Testis (tissue), 3 donors: Measurements from ENCODE around the gene ADAMTS16. TPM values are rescaled to one million over a fixed set of nuclear protein-coding genes. Genes with fewer than 3 reads are reported as not detected.

Experiments
- DNase-seq: peaks from one replicate; pipeline ENCODE4 v3.0.0-alpha.2; 2019
- H3K27ac ChIP-seq, 2 donors: fragments of 200-600 bp; sonication (generic); one replicate each; pipeline ENCODE4 v1.5.1; 2019
- H3K27me3 ChIP-seq: fragments of 200-600 bp; sonication (generic); one replicate; pipeline ENCODE4 v1.5.1; 2019
- H3K36me3 ChIP-seq: fragments of 200-600 bp; sonication (generic); one replicate; pipeline ENCODE4 v1.5.1; 2017; ENCODE audit warnings: low read depth; ENCODE audit errors: missing control alignments
- H3K4me1 ChIP-seq: fragments of 200-600 bp; sonication (generic); one replicate; pipeline ENCODE4 v1.5.1; 2019
- H3K4me3 ChIP-seq, 2 donors: fragments of 200-600 bp; sonication (generic); one replicate each; pipeline ENCODE4 v1.5.1; 2017 to 2019
- H3K9me3 ChIP-seq: fragments of 200-600 bp; sonication (generic); one replicate; pipeline ENCODE4 v1.5.1; 2017
- CTCF ChIP-seq, 3 experiments: fragments of 450-650 bp in 2 of 3; fragments of 200-600 bp in 1 of 3; sonication (generic) in 1 of 3; IDR thresholded peaks; one replicate each; pipeline ENCODE4 v1.5.1; 2016 to 2019; ENCODE audit warnings: antibody characterized with exemption in 3 of 3, mild to moderate bottlenecking in 2 of 3, moderate library complexity in 1 of 3
- POLR2A ChIP-seq: fragments of 450-650 bp; IDR thresholded peaks from one replicate; pipeline ENCODE4 v1.6.1; 2017; ENCODE audit warnings: antibody characterized with exemption, mild to moderate bottlenecking, moderate library complexity
- WGBS, 2 donors: methylation state at CpG; one replicate each; pipeline ENCODE4 v1.1.5; 2018; 5-methylcytosine and 5-hydroxymethylcytosine counted together
- intact Hi-C: fragments of 100-400 bp; cut with DNase I; formaldehyde crosslinking; loops from one replicate; pipeline ENCODE4 v1.15.1; 2023; ENCODE audit warnings: low total_unique reads
- polyA plus RNA-seq: library from polyadenylated mRNA; stranded (reverse); fragments of 350-450 nt; fragmentation: Illumina TruSeq; extraction: RNeasy Lipid Tissue Mini Kit (QIAGEN cat#74804); gene quantifications from one replicate; pipeline ENCODE4 v1.2.3, GENCODE V29; 2014; ENCODE audit warnings: low read depth, low replicate concordance; ENCODE audit not compliant: insufficient read depth
- total RNA-seq, 2 donors: library from RNA; depleted of rRNA; stranded (reverse); fragments of >200 nt; gene quantifications; one replicate each; pipeline ENCODE4 v1.2.3, GENCODE V29; 2016

The ADAMTS16 gene
- total and polyA plus RNA-seq, 3 donors from 2014 or later = 0.16 to 4.7 (median 0.37) TPM

- TF ChIP-seq CTCF (IDR thresholded peaks at IDR 0.05) = no peak
- TF ChIP-seq POLR2A = no peak
- DNase-seq = no peak
- H3K9me3 ChIP-seq = no peaks in the 10 kb centered on the region
- H3K4me3 ChIP-seq = no peak overlapping the region
- H3K36me3 ChIP-seq = no peaks in the 10 kb centered on the region
- H3K4me1 ChIP-seq = no peaks in the 10 kb centered on the region
- H3K27ac ChIP-seq = no peak overlapping the region
- no peaks in the 10 kb centered on the region for H3K27me3 ChIP-seq
- 74 to 82% methylated on average over 4 of the region's 4 CpGs for WGBS, 2 donors
- intact Hi-C loops = no loop called here
These were observed 190.8 kb downstream of the ADAMTS16 start for GRCh38 chr5:5330728-5331452.

GRCh38 chr5:5331848-5332247 is 191.7 kb downstream of the ADAMTS16 start:
- Histone ChIP-seq H3K4me1 (no peaks in the 10 kb centered on the region), H3K27me3 (no peaks in the 10 kb centered on the region), H3K27ac (no peak overlapping the region), H3K4me3 (no peak overlapping the region), H3K36me3 (no peaks in the 10 kb centered on the region), H3K9me3 (no peaks in the 10 kb centered on the region)
- no peak for DNase-seq
- 76 to 92% methylated on average over 2 to 6 of the region's 6 CpGs for WGBS, 2 donors
- intact Hi-C loops = no loop called here
- TF ChIP-seq CTCF (IDR thresholded peaks at IDR 0.05) (no peak), POLR2A (no peak)

GRCh38 chr5:5332287-5332686 is 192.2 kb downstream of the ADAMTS16 start:
- TF ChIP-seq POLR2A = no peak
- no peak for TF ChIP-seq CTCF (IDR thresholded peaks at IDR 0.05)
- intact Hi-C loops = no loop called here

GRCh38 chr5:5335107-5335506 is 195.0 kb downstream of the ADAMTS16 start:
- H3K9me3 ChIP-seq = no peaks in the 10 kb centered on the region
- no peaks in the 10 kb centered on the region for H3K4me1 ChIP-seq
- no peaks in the 10 kb centered on the region for H3K27me3 ChIP-seq
- H3K4me3 ChIP-seq = no peak overlapping the region
- H3K27ac ChIP-seq = no peak overlapping the region
- TF ChIP-seq CTCF (IDR thresholded peaks at IDR 0.05) (no peak), POLR2A (no peak)
- intact Hi-C loops = no loop called here
- DNase-seq = no peak
- no peaks in the 10 kb centered on the region for H3K36me3 ChIP-seq

More at GRCh38 chr5:5332287-5332686, 192.2 kb downstream of the ADAMTS16 start:
- Histone ChIP-seq H3K9me3 (no peaks in the 10 kb centered on the region), H3K4me3 (no peak overlapping the region), H3K36me3 (no peaks in the 10 kb centered on the region), H3K4me1 (no peaks in the 10 kb centered on the region), H3K27ac (no peak overlapping the region), H3K27me3 (no peaks in the 10 kb centered on the region)
- DNase-seq = no peak
- 78 to 91% methylated on average over 4 of the region's 4 CpGs for WGBS, 2 donors

- intact Hi-C loops = no loop called here
- H3K9me3 ChIP-seq = no peaks in the 10 kb centered on the region
- TF ChIP-seq CTCF (IDR thresholded peaks at IDR 0.05) = no peak
- no peak for TF ChIP-seq POLR2A
- H3K4me1 ChIP-seq = peaks cover 4% of the 10 kb centered on the region
- H3K27ac ChIP-seq = no peak overlapping the region
- H3K27me3 ChIP-seq = no peaks in the 10 kb centered on the region
- no peaks in the 10 kb centered on the region for H3K36me3 ChIP-seq
- no peak for DNase-seq
- H3K4me3 ChIP-seq = no peak overlapping the region
- 45 to 61% methylated on average over 4 of the region's 4 CpGs for WGBS, 2 donors
These were observed 195.7 kb downstream of the ADAMTS16 start for GRCh38 chr5:5335700-5336264.
